ENCODE results near the gene LMF2. TPM values are rescaled to one million over a fixed set of nuclear protein-coding genes. Genes with fewer than 3 reads are reported as not detected.

LMF2 gene
- total RNA-seq, 1 experiment from 2014 or later, result 56.9 TPM

- intact Hi-C loops (cut with micrococcal nuclease), result no loop called here
- Histone ChIP-seq H3K27ac (ENCODE audit: low read depth, low read length) (peak within 1 kb of the TSS; percentile 56; the same call in 1 of the 2 replicates), H3K9ac (ENCODE audit: low read length) (peak within 1 kb of the TSS; percentile 65), H3K4me2 (ENCODE audit: low read length) (peak within 1 kb of the TSS; percentile 94), H3K9me2 (ENCODE audit: insufficient read depth) (no peaks in the 10 kb centered on the region), H3K9me3 (ENCODE audit: control insufficient read depth in 1 of 2, insufficient read depth in 1 of 2, low read depth in 1 of 2, low read length in 2 of 2) (no peaks in the 10 kb centered on the region), H3K4me3 (replicated peaks in 1 of 2; ENCODE audit: low read depth in 1 of 2, low read length in 2 of 2) (peak within 1 kb of the TSS; percentile 71 to 76), H3K79me2 (ENCODE audit: insufficient read depth, low read length) (no peaks in the 10 kb centered on the region), H2AFZ (ENCODE audit: low read depth, low read length, poor library complexity, severe bottlenecking) (no peak within 1 kb of the TSS), H3K27me3 (ENCODE audit: insufficient read depth, low read length) (no peaks in the 10 kb centered on the region), H4K20me1 (ENCODE audit: insufficient read depth) (no peaks in the 10 kb centered on the region), H3K36me3 (ENCODE audit: control insufficient read depth in 1 of 2, insufficient read depth in 2 of 2, low read length in 2 of 2) (no peaks in the 10 kb centered on the region), H3K4me1 (ENCODE audit: control insufficient read depth in 1 of 2, insufficient read depth in 2 of 2, low read length in 2 of 2) (peaks cover 8 to 32% of the 10 kb centered on the region in 2 experiments; a peak in 3 of 4 replicates)
- ChIA-PET RAD21 (ENCODE audit: low non-redundant PET in 1 of 2, low total read pairs in 2 of 2, uncharacterized antibody in 2 of 2, unreplicated experiment in 2 of 2) (no interaction called here), POLR2A (no interaction called here), CTCF (no interaction called here)
- no TSS peak for BruUV-seq (replicated peaks)
- ATAC-seq (peak; percentile 84), DNase-seq (ENCODE audit: low read depth, low spot score) (no peak)
- TF ChIP-seq FOSL1 (IDR thresholded peaks at IDR 0.05; ENCODE audit: low read depth) (no peak), ZFX (IDR thresholded peaks at IDR 0.05) (peak; percentile 27; the same call in 1 of the 2 replicates), ATF3 (IDR thresholded peaks at IDR 0.05) (no peak), POLR2AphosphoS5 (IDR thresholded peaks at IDR 0.05; ENCODE audit: low read depth, low read length) (peak; percentile 44; the same call in 1 of the 2 replicates), MAX (IDR thresholded peaks at IDR 0.05) (no peak)
Measured at GRCh38 chr22:50481440-50482106, 25.9 kb downstream of the LMF2 start, which contains the start of gene ADM2. TSS of gene ADM2 (plus strand) at chr22:50481543. CDS start at chr22:50481848, 305 bp downstream.

DNA sequence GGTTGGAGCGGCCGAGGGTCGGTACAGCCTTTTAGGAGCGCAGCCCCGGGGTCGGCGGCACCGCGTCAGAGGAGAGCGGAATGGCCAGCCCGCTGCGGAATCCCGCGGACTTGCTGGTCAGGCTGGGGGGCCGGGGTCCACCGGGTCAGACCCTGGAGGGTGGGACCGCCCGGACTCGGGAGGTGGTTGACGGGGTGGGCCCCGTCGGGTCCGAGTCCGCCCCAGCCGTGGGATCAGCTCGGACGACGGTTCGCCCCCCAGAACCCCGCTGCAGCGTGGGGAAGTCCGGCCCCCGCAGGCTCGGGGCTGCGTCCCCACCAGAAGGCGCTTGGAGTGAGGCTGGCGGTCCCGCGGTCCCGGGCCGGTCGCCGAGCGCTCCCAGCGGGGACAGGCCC is 26.5 kb downstream of the LMF2 start:
- TF ChIP-seq CTCF (IDR thresholded peaks at IDR 0.05 in 2 of 3, conservative IDR thresholded peaks at IDR 0.05 in 1 of 3; ENCODE audit: borderline replicate concordance in 1 of 3, insufficient read depth in 1 of 3, low read depth in 2 of 3, low read length in 2 of 3), result no peak
- TF ChIP-seq RAD21 (IDR thresholded peaks at IDR 0.05; ENCODE audit: low read depth), result no peak
- TF ChIP-seq EGR1 (IDR thresholded peaks at IDR 0.05; ENCODE audit: low read depth), result no peak
- TF ChIP-seq POLR2AphosphoS5 (IDR thresholded peaks at IDR 0.05; ENCODE audit: low read depth, low read length), result no peak
- TF ChIP-seq POLR2A (IDR thresholded peaks at IDR 0.05; ENCODE audit: borderline replicate concordance, extremely low read depth, insufficient read depth, insufficient read length), result no peak
- no peak for TF ChIP-seq SIN3A (IDR thresholded peaks at IDR 0.05; ENCODE audit: low read depth)
- no peak for TF ChIP-seq JUND (IDR thresholded peaks at IDR 0.05)
- no peak for TF ChIP-seq SRF (IDR thresholded peaks at IDR 0.05; ENCODE audit: low read depth)
- TF ChIP-seq FOSL1 (IDR thresholded peaks at IDR 0.05; ENCODE audit: low read depth), result no peak
- no peak for TF ChIP-seq ZNF274 (IDR thresholded peaks at IDR 0.05; ENCODE audit: low read depth, low read length)
- Histone ChIP-seq H3K9ac (ENCODE audit: low read length) (no peak overlapping the region), H3K4me1 (ENCODE audit: control insufficient read depth in 1 of 2, insufficient read depth in 2 of 2, low read length in 2 of 2) (peaks cover 8 to 32% of the 10 kb centered on the region in 2 experiments; a peak in 3 of 4 replicates), H3K36me3 (ENCODE audit: control insufficient read depth in 1 of 2, insufficient read depth in 2 of 2, low read length in 2 of 2) (no peaks in the 10 kb centered on the region), H3K9me2 (ENCODE audit: insufficient read depth) (no peaks in the 10 kb centered on the region), H3K79me2 (ENCODE audit: insufficient read depth, low read length) (no peaks in the 10 kb centered on the region), H2AFZ (ENCODE audit: low read depth, low read length, poor library complexity, severe bottlenecking) (no peak overlapping the region), H3K4me2 (ENCODE audit: low read length) (peak overlapping the region; percentile 94), H3K27ac (ENCODE audit: low read depth, low read length) (peak overlapping the region; percentile 35; the same call in 1 of the 2 replicates), H3K27me3 (ENCODE audit: insufficient read depth, low read length) (no peaks in the 10 kb centered on the region), H4K20me1 (ENCODE audit: insufficient read depth) (no peaks in the 10 kb centered on the region), H3K4me3 (replicated peaks in 1 of 2; ENCODE audit: low read depth in 1 of 2, low read length in 2 of 2) (peak overlapping the region; percentile 71 to 76), H3K9me3 (ENCODE audit: control insufficient read depth in 1 of 2, insufficient read depth in 1 of 2, low read depth in 1 of 2, low read length in 2 of 2) (no peaks in the 10 kb centered on the region)
- no peak for ATAC-seq
- POLR2A ChIA-PET, result no interaction called here
- BruUV-seq (replicated peaks), result no TSS peak
- intact Hi-C loops (cut with micrococcal nuclease), result no loop called here
- no peak for DNase-seq (ENCODE audit: low read depth, low spot score)
- CTCF ChIA-PET, result no interaction called here
- RAD21 ChIA-PET (ENCODE audit: low non-redundant PET in 1 of 2, low total read pairs in 2 of 2, uncharacterized antibody in 2 of 2, unreplicated experiment in 2 of 2), result no interaction called here
